ENCODE measurements around the gene SLCO4A1.

DNA sequence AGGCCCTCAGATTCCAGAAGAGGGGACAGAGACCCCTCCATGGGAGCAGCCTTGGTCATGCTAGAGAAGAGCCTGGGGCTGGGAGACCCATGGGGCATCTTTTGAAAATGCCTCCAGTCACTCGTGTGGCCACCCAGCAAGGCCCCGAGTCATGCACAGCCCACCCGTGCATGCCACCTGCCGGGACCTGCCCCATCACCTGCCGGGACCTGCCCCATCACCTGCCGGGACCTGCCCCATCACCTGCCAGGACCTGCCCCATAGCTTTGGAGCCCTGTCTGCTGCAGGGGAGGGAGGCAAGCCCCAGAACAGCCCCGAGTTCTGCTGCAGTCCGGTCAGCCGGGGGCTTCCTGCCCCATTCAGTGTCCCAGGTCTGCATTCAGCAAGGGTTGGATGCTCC lies 37.5 kb upstream of the SLCO4A1 start:
- TF ChIP-seq, protein P1, sequence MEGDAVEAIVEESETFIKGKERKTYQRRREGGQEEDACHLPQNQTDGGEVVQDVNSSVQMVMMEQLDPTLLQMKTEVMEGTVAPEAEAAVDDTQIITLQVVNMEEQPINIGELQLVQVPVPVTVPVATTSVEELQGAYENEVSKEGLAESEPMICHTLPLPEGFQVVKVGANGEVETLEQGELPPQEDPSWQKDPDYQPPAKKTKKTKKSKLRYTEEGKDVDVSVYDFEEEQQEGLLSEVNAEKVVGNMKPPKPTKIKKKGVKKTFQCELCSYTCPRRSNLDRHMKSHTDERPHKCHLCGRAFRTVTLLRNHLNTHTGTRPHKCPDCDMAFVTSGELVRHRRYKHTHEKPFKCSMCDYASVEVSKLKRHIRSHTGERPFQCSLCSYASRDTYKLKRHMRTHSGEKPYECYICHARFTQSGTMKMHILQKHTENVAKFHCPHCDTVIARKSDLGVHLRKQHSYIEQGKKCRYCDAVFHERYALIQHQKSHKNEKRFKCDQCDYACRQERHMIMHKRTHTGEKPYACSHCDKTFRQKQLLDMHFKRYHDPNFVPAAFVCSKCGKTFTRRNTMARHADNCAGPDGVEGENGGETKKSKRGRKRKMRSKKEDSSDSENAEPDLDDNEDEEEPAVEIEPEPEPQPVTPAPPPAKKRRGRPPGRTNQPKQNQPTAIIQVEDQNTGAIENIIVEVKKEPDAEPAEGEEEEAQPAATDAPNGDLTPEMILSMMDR (IDR thresholded peaks at IDR 0.05; ENCODE audit: poor library complexity): no peak
- TF ChIP-seq EZH2 (IDR thresholded peaks at IDR 0.05; ENCODE audit: borderline replicate concordance): no peak
